HG03066 (cell line): ENCODE data around the gene PIM2.
"Not testable (repeated sequence)": the region's sequence is repeated elsewhere in the genome, so short reads cannot be mapped to it uniquely, and the experiment has no call there.

Experiments used
- ATAC-seq: cut with Tn5 transposase; IDR thresholded peaks from one replicate; pipeline ENCODE4 v1.9.1; 2021; ENCODE audit warnings: low read depth; ENCODE audit not compliant: unreplicated experiment

Gene PIM2

GRCh38 chrX:48886586-48886985 is 32.2 kb downstream of the PIM2 start:
- not testable (repeated sequence) for ATAC-seq

- no peak for ATAC-seq
Observed at GRCh38 chrX:48883729-48884128, 35.1 kb downstream of the PIM2 start.

- not testable (repeated sequence) for ATAC-seq
Observed at GRCh38 chrX:48876944-48877343, 41.9 kb downstream of the PIM2 start.

GRCh38 chrX:48872017-48872416 is 46.8 kb downstream of the PIM2 start:
- ATAC-seq = not testable (repeated sequence)

GRCh38 chrX:48864210-48864609 is 54.6 kb downstream of the PIM2 start:
- no peak for ATAC-seq
